Stomach (tissue), 9 donors: ENCODE results near the gene MAPK8IP3. TPM values are rescaled to one million over a fixed set of nuclear protein-coding genes. Genes with fewer than 3 reads are reported as not detected.

Experiments used
- DNase-seq, 2 donors: peaks; one replicate each; pipeline versions ENCODE4 v3.0.0 to v3.0.0-alpha.2; 2013 to 2019
- H3K27ac ChIP-seq, 5 donors: fragments of 200-600 bp in 4 of 5; sonication (generic) in 4 of 5; one replicate each; pipeline ENCODE4 v1.5.1; 2013 to 2019; ENCODE audit warnings: mild to moderate bottlenecking in 1 of 5, moderate library complexity in 1 of 5
- H3K27me3 ChIP-seq, 3 donors: fragments of 200-600 bp; sonication (generic); one replicate each; pipeline ENCODE4 v1.5.1; 2017 to 2019; ENCODE audit warnings: mixed run types in 1 of 3
- H3K36me3 ChIP-seq, 4 donors: fragments of 200-600 bp; sonication (generic); 1 replicate in 3 of 4; 2 replicates in 1 of 4; pipeline ENCODE4 v1.5.1; 2016 to 2019
- H3K4me1 ChIP-seq, 4 donors: fragments of 200-600 bp; sonication (generic); one replicate each; pipeline ENCODE4 v1.5.1; 2016 to 2019
- H3K4me3 ChIP-seq, 4 donors: fragments of 200-600 bp; sonication (generic) in 3 of 4; one replicate each; pipeline ENCODE4 v1.5.1; 2016 to 2019; ENCODE audit warnings: mild to moderate bottlenecking in 1 of 4
- H3K9me3 ChIP-seq, 4 donors: fragments of 200-600 bp; sonication (generic); one replicate each; pipeline ENCODE4 v1.5.1; 2016 to 2019
- CTCF ChIP-seq, 7 experiments: fragments of 450-650 bp in 4 of 7; fragments of 200-600 bp in 3 of 7; sonication (generic) in 3 of 7; IDR thresholded peaks; one replicate each; pipeline ENCODE4 v1.5.1; 2016 to 2019; ENCODE audit warnings: antibody characterized with exemption in 7 of 7, control low read depth in 2 of 7, mild to moderate bottlenecking in 1 of 7
- EP300 ChIP-seq: sonication (generic); formaldehyde crosslinking; IDR thresholded peaks from one replicate; pipeline ENCODE4 v1.6.1; 2017; ENCODE audit warnings: antibody characterized with exemption
- POLR2A ChIP-seq, 4 donors: fragments of 450-650 bp; IDR thresholded peaks; one replicate each; pipeline ENCODE4 v1.6.1; 2016; ENCODE audit warnings: antibody characterized with exemption in 4 of 4, control low read depth in 2 of 4, mild to moderate bottlenecking in 1 of 4, moderate library complexity in 1 of 4
- POLR2AphosphoS5 ChIP-seq, 3 donors: sonication (generic); formaldehyde crosslinking; IDR thresholded peaks; one replicate each; pipeline ENCODE4 v1.6.1; 2016; ENCODE audit warnings: antibody characterized with exemption in 3 of 3
- WGBS, 5 donors: extraction: QIAGEN DNeasy Blood & Tissue Kit in 3 of 5; methylation state at CpG; one replicate each; pipeline versions ENCODE4 v1.1.5 to v1.1.7; 2013 to 2018; 5-methylcytosine and 5-hydroxymethylcytosine counted together
- intact Hi-C: fragments of 100-400 bp; cut with DNase I; formaldehyde crosslinking; loops from one replicate; pipeline ENCODE4 v1.15.1; 2023; ENCODE audit warnings: low total_unique reads
- polyA plus RNA-seq, 3 donors: library from polyadenylated mRNA; stranded (reverse); fragments of 200-250 nt; gene quantifications; one replicate each; pipeline ENCODE4 v1.2.3, GENCODE V29; 2013
- total RNA-seq, 5 donors: library from RNA; depleted of rRNA; stranded (reverse); fragments of >200 nt; gene quantifications; one replicate each; pipeline versions ENCODE4 v1.1.0 to v1.2.3, GENCODE V29; 2014 to 2016
- donor health status: healthy with polysubstance abuse.
- donor health status: Bipolar disorder and iron deficiency.
- donor health status: healthy.

MAPK8IP3 gene
- total and polyA plus RNA-seq, 8 donors = 10.1 to 320 (median 56.3) TPM

- Histone ChIP-seq H3K27me3 (no peaks in the 10 kb centered on the region), H3K27ac (no peak overlapping the region), H3K4me3 (no peak overlapping the region), H3K9me3 (no peaks in the 10 kb centered on the region), H3K4me1 (peaks cover 3 to 24% (median 24%) of the 10 kb centered on the region in 4 donors), H3K36me3 (peaks cover 37 to 64% (median 60%) of the 10 kb centered on the region in 4 donors)
- intact Hi-C loops = no loop called here
- 85 to 94% (median 88%) methylated on average over 19 of the region's 19 CpGs for WGBS, 5 donors
- TF ChIP-seq POLR2AphosphoS5 (IDR thresholded peaks at IDR 0.05) = no peak
- no peak for TF ChIP-seq POLR2A (IDR thresholded peaks at IDR 0.05)
- TF ChIP-seq EP300 = no peak
- no peak for TF ChIP-seq CTCF (IDR thresholded peaks at IDR 0.05)
- no peak for DNase-seq
These were observed 31.0 kb upstream of the MAPK8IP3 start for GRCh38 chr16:1674751-1675664.

- Histone ChIP-seq H3K36me3 (peaks cover 24 to 47% (median 44%) of the 10 kb centered on the region in 4 donors), H3K4me3 (no peak overlapping the region), H3K27ac (no peak overlapping the region), H3K4me1 (peaks cover 3 to 31% (median 27%) of the 10 kb centered on the region in 4 donors), H3K27me3 (no peaks in the 10 kb centered on the region), H3K9me3 (no peaks in the 10 kb centered on the region)
- TF ChIP-seq POLR2A (IDR thresholded peaks at IDR 0.05) (no peak), EP300 (no peak), CTCF (IDR thresholded peaks at IDR 0.05) (no peak), POLR2AphosphoS5 (IDR thresholded peaks at IDR 0.05) (no peak)
- 92 to 93% (median 92%) methylated on average over 12 of the region's 12 CpGs for WGBS, 5 donors
- DNase-seq = no peak
- intact Hi-C loops = no loop called here
These were observed 29.3 kb upstream of the MAPK8IP3 start for GRCh38 chr16:1676661-1677060.

GRCh38 chr16:1677339-1677738, 28.7 kb upstream of the MAPK8IP3 start:
- no peaks in the 10 kb centered on the region for H3K9me3 ChIP-seq
- DNase-seq = no peak
- intact Hi-C loops = no loop called here
- H3K4me1 ChIP-seq = peaks cover 3 to 31% (median 27%) of the 10 kb centered on the region in 4 donors
- TF ChIP-seq CTCF (IDR thresholded peaks at IDR 0.05) (no peak), EP300 (no peak), POLR2AphosphoS5 (IDR thresholded peaks at IDR 0.05) (no peak), POLR2A (IDR thresholded peaks at IDR 0.05) (no peak)
- H3K4me3 ChIP-seq = peak overlapping the region in 3 of 4 donors; percentile 77 to 96 (median 87)
- WGBS, 5 donors = 82 to 86% (median 84%) methylated on average over 18 of the region's 18 CpGs
- H3K27me3 ChIP-seq = no peaks in the 10 kb centered on the region
- peaks cover 18 to 41% (median 37%) of the 10 kb centered on the region in 4 donors for H3K36me3 ChIP-seq
- H3K27ac ChIP-seq = peak overlapping the region in 4 of 5 donors; percentile 11 to 88 (median 78)

- H3K27me3 ChIP-seq = no peaks in the 10 kb centered on the region
- WGBS, 5 donors = 0 to 1% (median 0%) methylated on average over 35 to 79 of the region's 79 CpGs
- peak within 1 kb of the TSS; percentile 77 to 96 (median 90) for H3K4me3 ChIP-seq
- H3K27ac ChIP-seq = peak within 1 kb of the TSS; percentile 81 to 90 (median 87)
- H3K9me3 ChIP-seq = no peaks in the 10 kb centered on the region
- peaks cover 13 to 34% (median 30%) of the 10 kb centered on the region in 4 donors for H3K36me3 ChIP-seq
- H3K4me1 ChIP-seq = peaks cover 3 to 31% (median 27%) of the 10 kb centered on the region in 4 donors
- intact Hi-C loops = no loop called here
- peak; percentile 99 for DNase-seq
- peak; percentile 56 to 86 (median 57) for TF ChIP-seq POLR2AphosphoS5 (IDR thresholded peaks at IDR 0.05)
- no peak for TF ChIP-seq CTCF (IDR thresholded peaks at IDR 0.05)
- TF ChIP-seq EP300 = no peak
These were observed 28.0 kb upstream of the MAPK8IP3 start, which contains the start of gene JPT2 for GRCh38 chr16:1677942-1678499. Gene JPT2, plus strand, starts transcription at chr16:1678279. Its CDS starts 34 bp downstream, at chr16:1678313.
